HFFc6 (cell line): Measurements from ENCODE around the gene IL6R. TPM values are rescaled to one million over a fixed set of nuclear protein-coding genes. Genes with fewer than 3 reads are reported as not detected.
A peak's percentile ranks its signal among the peaks of the same experiment; 100 is the strongest.

Source experiments
- DNase-seq: peaks from one replicate; pipeline ENCODE4 v3.0.0-alpha.2; 2018
- H3K27ac Mint-ChIP-seq: 2 replicates; pipeline ENCODE4 v1.8.0; 2020; ENCODE audit warnings: mild to moderate bottlenecking, mixed read lengths
- H3K27me3 Mint-ChIP-seq: 2 replicates; pipeline ENCODE4 v1.8.0; 2021; ENCODE audit warnings: mild to moderate bottlenecking, moderate library complexity, mixed read lengths; ENCODE audit not compliant: insufficient read depth
- H3K36me3 Mint-ChIP-seq: 2 replicates; pipeline ENCODE4 v1.8.0; 2021; ENCODE audit warnings: low read depth, mixed read lengths
- H3K4me1 Mint-ChIP-seq: 2 replicates; pipeline ENCODE4 v1.8.0; 2020; ENCODE audit warnings: low read depth, mixed read lengths
- H3K4me3 Mint-ChIP-seq: 2 replicates; pipeline ENCODE4 v1.8.0; 2020; ENCODE audit warnings: mild to moderate bottlenecking, moderate library complexity, mixed read lengths
- H3K9me3 Mint-ChIP-seq: 2 replicates; pipeline ENCODE4 v1.8.0; 2020; ENCODE audit warnings: mild to moderate bottlenecking, mixed read lengths
- CTCF ChIP-seq: fragments of 200-600 bp; sonication (generic); IDR thresholded peaks from 2 replicates; pipeline ENCODE4 v1.5.0; 2021; ENCODE audit warnings: antibody characterized with exemption, mild to moderate bottlenecking
- total RNA-seq, 6 experiments: library from RNA; stranded (reverse); fragmentation: NEBNext Ultra II Directional; extraction: Animal tissue kit (Norgen Biotek cat#: 25700); gene quantifications; 2 replicates in 1 of 6; 3 replicates in 5 of 6; pipeline ENCODE4 v1.2.3, GENCODE V29; 2021

The IL6R gene
- total RNA-seq, 6 experiments from 2014 or later = 2.0 to 3.9 (median 2.3) TPM

- Mint-ChIP-seq H3K27ac (no peak overlapping the region), H3K9me3 (no peaks in the 10 kb centered on the region), H3K4me1 (peaks cover 14% of the 10 kb centered on the region), H3K4me3 (no peak overlapping the region), H3K27me3 (peaks cover 13% of the 10 kb centered on the region), H3K36me3 (no peaks in the 10 kb centered on the region)
- TF ChIP-seq CTCF = no peak
- DNase-seq = no peak
These were observed 31.3 kb downstream of the IL6R start for GRCh38 chr1:154436433-154436832.

GRCh38 chr1:154440036-154440804 lies 35.1 kb downstream of the IL6R start:
- H3K36me3 Mint-ChIP-seq = no peaks in the 10 kb centered on the region
- H3K4me3 Mint-ChIP-seq = no peak overlapping the region
- DNase-seq = no peak
- H3K9me3 Mint-ChIP-seq = no peaks in the 10 kb centered on the region
- H3K27me3 Mint-ChIP-seq = peaks cover 14% of the 10 kb centered on the region
- no peak for TF ChIP-seq CTCF
- H3K27ac Mint-ChIP-seq = no peak overlapping the region
- H3K4me1 Mint-ChIP-seq = peaks cover 28% of the 10 kb centered on the region

GRCh38 chr1:154441241-154441888 lies 36.2 kb downstream of the IL6R start:
- no peak for TF ChIP-seq CTCF
- H3K27ac Mint-ChIP-seq = no peak overlapping the region

GRCh38 chr1:154442006-154442740 lies 37.0 kb downstream of the IL6R start:
- TF ChIP-seq CTCF = peak; percentile 65
- no peak for DNase-seq
- Mint-ChIP-seq H3K27ac (peak overlapping the region; percentile 5; the same call in 1 of the 2 replicates), H3K9me3 (no peaks in the 10 kb centered on the region), H3K36me3 (no peaks in the 10 kb centered on the region), H3K4me3 (peak overlapping the region; percentile 16; the same call in 1 of the 2 replicates), H3K27me3 (peaks cover 14% of the 10 kb centered on the region), H3K4me1 (peaks cover 47% of the 10 kb centered on the region)

More at GRCh38 chr1:154441241-154441888, 36.2 kb downstream of the IL6R start:
- Mint-ChIP-seq H3K27me3 (peaks cover 14% of the 10 kb centered on the region), H3K9me3 (no peaks in the 10 kb centered on the region), H3K4me1 (peaks cover 40% of the 10 kb centered on the region), H3K4me3 (no peak overlapping the region), H3K36me3 (no peaks in the 10 kb centered on the region)
- no peak for DNase-seq

GRCh38 chr1:154443274-154444013 lies 38.3 kb downstream of the IL6R start:
- Mint-ChIP-seq H3K4me1 (peaks cover 47% of the 10 kb centered on the region), H3K9me3 (no peaks in the 10 kb centered on the region), H3K4me3 (no peak overlapping the region), H3K36me3 (no peaks in the 10 kb centered on the region), H3K27ac (no peak overlapping the region), H3K27me3 (peaks cover 14% of the 10 kb centered on the region)
- DNase-seq = no peak
- no peak for TF ChIP-seq CTCF
